Measurements from ENCODE around the gene PITHD1.

Gene PITHD1

GRCh38 chr1:23791516-23792047 lies 13.4 kb downstream of the PITHD1 start:
- peak overlapping the region; percentile 65 for H3K27ac ChIP-seq
- no peak for TF ChIP-seq ZFX (IDR thresholded peaks at IDR 0.05; ENCODE audit: borderline replicate concordance)
- no peak for TF ChIP-seq CTCF (IDR thresholded peaks at IDR 0.05)

- TF ChIP-seq CTCF (IDR thresholded peaks at IDR 0.05) = no peak
- no peak for TF ChIP-seq ZFX (IDR thresholded peaks at IDR 0.05; ENCODE audit: borderline replicate concordance)
- peak overlapping the region; percentile 65 for H3K27ac ChIP-seq
Observed at GRCh38 chr1:23792151-23792945, 14.1 kb downstream of the PITHD1 start.

GRCh38 chr1:23793018-23793781 lies 15.0 kb downstream of the PITHD1 start:
- peak overlapping the region; percentile 65 for H3K27ac ChIP-seq
- no peak for TF ChIP-seq ZFX (IDR thresholded peaks at IDR 0.05; ENCODE audit: borderline replicate concordance)
- TF ChIP-seq CTCF (IDR thresholded peaks at IDR 0.05) = no peak

GRCh38 chr1:23793861-23794731 lies 15.9 kb downstream of the PITHD1 start:
- peak overlapping the region; percentile 65 for H3K27ac ChIP-seq
- TF ChIP-seq ZFX (IDR thresholded peaks at IDR 0.05; ENCODE audit: borderline replicate concordance) = no peak
- no peak for TF ChIP-seq CTCF (IDR thresholded peaks at IDR 0.05)

GRCh38 chr1:23794732-23795182 lies 16.5 kb downstream of the PITHD1 start:
- H3K27ac ChIP-seq = peak overlapping the region; percentile 7; the same call in 1 of the 2 replicates

GRCh38 chr1:23795676-23796465 lies 17.7 kb downstream of the PITHD1 start:
- H3K27ac ChIP-seq = peak overlapping the region; percentile 89
- no peak for TF ChIP-seq ZFX (IDR thresholded peaks at IDR 0.05; ENCODE audit: borderline replicate concordance)
- no peak for TF ChIP-seq CTCF (IDR thresholded peaks at IDR 0.05)

Data from 22Rv1 (cell line).